Lung microvascular endothelial cell (primary cell): ENCODE results near the gene INPP4B. TPM values are rescaled to one million over a fixed set of nuclear protein-coding genes. Genes with fewer than 3 reads are reported as not detected.

Experiments used
- DNase-seq, 2 donors: peaks; one replicate each; pipeline versions ENCODE4 v3.0.0 to v3.0.0-alpha.2; 2010; ENCODE audit warnings: low read depth in 2 of 2
- total RNA-seq: library from RNA; depleted of rRNA; stranded (reverse); fragments of >200 nt; gene quantifications from 2 replicates; pipeline ENCODE4 v1.2.1, GENCODE V29; 2014

INPP4B gene
- total RNA-seq, 1 donor from 2014 or later = 33.5 TPM

GRCh38 chr4:142583708-142584107 is 262.4 kb downstream of the INPP4B start:
- no peak for DNase-seq

GRCh38 chr4:142582340-142582739 is 263.8 kb downstream of the INPP4B start:
- no peak for DNase-seq

- DNase-seq = no peak
Observed at GRCh38 chr4:142581881-142582280, 264.2 kb downstream of the INPP4B start.

- no peak for DNase-seq
Observed at GRCh38 chr4:142579443-142579842, 266.7 kb downstream of the INPP4B start.

GRCh38 chr4:142574306-142574705 is 271.8 kb downstream of the INPP4B start:
- DNase-seq = no peak

GRCh38 chr4:142572071-142572470 is 274.0 kb downstream of the INPP4B start:
- DNase-seq = no peak

- no peak for DNase-seq
Observed at GRCh38 chr4:142567620-142568451, 278.3 kb downstream of the INPP4B start.

- DNase-seq = peak in 1 of 2 donors; percentile 5
Observed at GRCh38 chr4:142567199-142567598, 278.9 kb downstream of the INPP4B start.

GRCh38 chr4:142566777-142567176 is 279.3 kb downstream of the INPP4B start:
- no peak for DNase-seq

GRCh38 chr4:142566243-142566642 is 279.9 kb downstream of the INPP4B start:
- DNase-seq = no peak

GRCh38 chr4:142565771-142566170 is 280.3 kb downstream of the INPP4B start:
- DNase-seq = no peak

- no peak for DNase-seq
Observed at GRCh38 chr4:142563682-142564291, 282.3 kb downstream of the INPP4B start.

GRCh38 chr4:142559986-142560385 is 286.1 kb downstream of the INPP4B start:
- no peak for DNase-seq

GRCh38 chr4:142558851-142559250 is 287.2 kb downstream of the INPP4B start:
- no peak for DNase-seq

- no peak for DNase-seq
Observed at GRCh38 chr4:142557239-142557801, 288.8 kb downstream of the INPP4B start.

GRCh38 chr4:142556570-142557238 is 289.4 kb downstream of the INPP4B start:
- DNase-seq = no peak

- DNase-seq = no peak
Observed at GRCh38 chr4:142556048-142556447, 290.1 kb downstream of the INPP4B start.

GRCh38 chr4:142554412-142554811 is 291.7 kb downstream of the INPP4B start:
- no peak for DNase-seq

GRCh38 chr4:142551517-142552305 is 294.4 kb downstream of the INPP4B start:
- no peak for DNase-seq

GRCh38 chr4:142550965-142551364 is 295.1 kb downstream of the INPP4B start:
- DNase-seq = no peak

- peak; percentile 61 to 85 for DNase-seq
Observed at GRCh38 chr4:142549726-142550463, 296.2 kb downstream of the INPP4B start.
